Neutrophil (primary cell): ENCODE results near the gene TTC27.

Source experiments
- H3K27ac ChIP-seq: fragments of 200-600 bp; sonication (generic); 2 replicates; pipeline ENCODE4 v1.5.1; 2016; ENCODE audit warnings: mild to moderate bottlenecking, moderate library complexity
- H3K27me3 ChIP-seq: fragments of 200-600 bp; sonication (generic); 2 replicates; pipeline ENCODE4 v1.6.0; 2016; ENCODE audit warnings: mild to moderate bottlenecking
- H3K36me3 ChIP-seq: fragments of 200-600 bp; sonication (generic); 2 replicates; pipeline ENCODE4 v1.5.1; 2017
- H3K4me1 ChIP-seq, 2 experiments: fragments of 200-600 bp in 1 of 2; sonication (generic) in 1 of 2; 1 replicate in 1 of 2; 2 replicates in 1 of 2; pipeline versions ENCODE4 v1.5.1 to v1.6.1; 2013 to 2016; ENCODE audit warnings: low read depth in 1 of 2, low read length in 1 of 2, mild to moderate bottlenecking in 1 of 2, moderate library complexity in 1 of 2; ENCODE audit not compliant: control insufficient read depth in 1 of 2, insufficient read depth in 1 of 2
- H3K4me3 ChIP-seq, 2 experiments: fragments of 200-600 bp in 1 of 2; sonication (generic) in 1 of 2; 1 replicate in 1 of 2; 2 replicates in 1 of 2; pipeline ENCODE4 v1.5.1; 2013 to 2016; ENCODE audit warnings: low read depth in 1 of 2, low read length in 1 of 2, mild to moderate bottlenecking in 1 of 2, moderate library complexity in 1 of 2
- H3K9me3 ChIP-seq: fragments of 200-600 bp; sonication (generic); 2 replicates; pipeline ENCODE4 v1.5.1; 2016
- CTCF ChIP-seq: fragments of 200-600 bp; sonication (generic); IDR thresholded peaks from 2 replicates; pipeline ENCODE4 v1.5.1; 2016; ENCODE audit warnings: antibody characterized with exemption

Gene TTC27

GRCh38 chr2:32647180-32647651 is 19.4 kb downstream of the TTC27 start:
- Histone ChIP-seq H3K36me3 (no peaks in the 10 kb centered on the region), H3K4me3 (no peak overlapping the region), H3K27me3 (no peaks in the 10 kb centered on the region), H3K9me3 (no peaks in the 10 kb centered on the region), H3K4me1 (no peaks in the 10 kb centered on the region), H3K27ac (no peak overlapping the region)
- no peak for TF ChIP-seq CTCF

GRCh38 chr2:32652555-32653209 is 24.8 kb downstream of the TTC27 start:
- Histone ChIP-seq H3K27me3 (no peaks in the 10 kb centered on the region), H3K4me3 (no peak overlapping the region), H3K9me3 (no peaks in the 10 kb centered on the region), H3K27ac (no peak overlapping the region), H3K4me1 (no peaks in the 10 kb centered on the region), H3K36me3 (no peaks in the 10 kb centered on the region)
- TF ChIP-seq CTCF: no peak

GRCh38 chr2:32656069-32656468 is 28.2 kb downstream of the TTC27 start:
- Histone ChIP-seq H3K4me1 (no peaks in the 10 kb centered on the region), H3K9me3 (no peaks in the 10 kb centered on the region), H3K36me3 (no peaks in the 10 kb centered on the region), H3K27me3 (no peaks in the 10 kb centered on the region), H3K27ac (no peak overlapping the region), H3K4me3 (no peak overlapping the region)
- no peak for TF ChIP-seq CTCF

- TF ChIP-seq CTCF: no peak
- Histone ChIP-seq H3K27ac (no peak overlapping the region), H3K9me3 (no peaks in the 10 kb centered on the region), H3K27me3 (no peaks in the 10 kb centered on the region), H3K4me3 (no peak overlapping the region), H3K36me3 (no peaks in the 10 kb centered on the region), H3K4me1 (no peaks in the 10 kb centered on the region)
These were observed 36.0 kb downstream of the TTC27 start for GRCh38 chr2:32663864-32664263.

GRCh38 chr2:32666704-32667103 is 38.9 kb downstream of the TTC27 start:
- no peak overlapping the region for H3K4me3 ChIP-seq
- H3K27me3 ChIP-seq: no peaks in the 10 kb centered on the region
- H3K4me1 ChIP-seq: no peaks in the 10 kb centered on the region
- no peak overlapping the region for H3K27ac ChIP-seq
- no peaks in the 10 kb centered on the region for H3K9me3 ChIP-seq
- H3K36me3 ChIP-seq: no peaks in the 10 kb centered on the region
- TF ChIP-seq CTCF: no peak
